B cell (primary cell): ENCODE results near the gene MYL12B. TPM values are rescaled to one million over a fixed set of nuclear protein-coding genes. Genes with fewer than 3 reads are reported as not detected.

Source experiments
- ATAC-seq: fragments of 200-7000 bp; cut with Tn5 transposase; one replicate; pipeline ENCODE4 v1.10.0; 2021; ENCODE audit warnings: low read depth, mild to moderate bottlenecking, moderate number of reproducible peaks, moderate library complexity
- CTCF ChIA-PET: fragments of 350-600 bp; sonication (Branson Sonifier 250); formaldehyde crosslinking; loops from one replicate; lab custom pipeline; 2021; ENCODE audit warnings: antibody characterized with exemption, inconsistent platforms; lab: Charles Lee
- POLR2A ChIA-PET: fragments of 350-600 bp; sonication (Branson Sonifier 250); formaldehyde crosslinking; loops from one replicate; lab custom pipeline; 2021; ENCODE audit warnings: antibody characterized with exemption; lab: Charles Lee
- DNase-seq: peaks from one replicate; pipeline ENCODE4 v3.0.0; 2013
- H2AFZ ChIP-seq: 2 replicates; pipeline ENCODE4 v1.6.1; 2012; ENCODE audit warnings: mild to moderate bottlenecking, low read depth, low read length; ENCODE audit not compliant: insufficient read depth, poor library complexity, severe bottlenecking
- H3K27ac ChIP-seq, 2 donors: 1 replicate in 1 of 2; 2 replicates in 1 of 2; pipeline ENCODE4 v1.5.1; 2012 to 2013; ENCODE audit warnings: low read length in 2 of 2, mild to moderate bottlenecking in 2 of 2, moderate library complexity in 1 of 2
- H3K27me3 ChIP-seq, 4 experiments: fragments of 200-600 bp in 1 of 4; sonication (generic) in 1 of 4; replicated peaks in 1 of 4; 1 replicate in 2 of 4; 2 replicates in 2 of 4; pipeline versions ENCODE4 v1.6.1 to v1.7.0; 2013 to 2016; ENCODE audit warnings: low read length in 3 of 4, mild to moderate bottlenecking in 2 of 4, mixed read lengths in 1 of 4, moderate library complexity in 1 of 4; ENCODE audit not compliant: insufficient read depth in 4 of 4, control insufficient read depth in 3 of 4; ENCODE audit errors: control extremely low read depth in 1 of 4
- H3K36me3 ChIP-seq, 2 experiments: replicated peaks in 1 of 2; 1 replicate in 1 of 2; 2 replicates in 1 of 2; pipeline versions ENCODE4 v1.6.1 to v1.7.1; 2013; ENCODE audit warnings: low read length in 1 of 2; ENCODE audit not compliant: insufficient read depth in 2 of 2, control insufficient read depth in 1 of 2; ENCODE audit errors: control extremely low read depth in 1 of 2, extremely low read depth in 1 of 2
- H3K4me1 ChIP-seq, 2 donors: fragments of 200-600 bp in 1 of 2; sonication (generic) in 1 of 2; 1 replicate in 1 of 2; 2 replicates in 1 of 2; pipeline versions ENCODE4 v1.5.1 to v1.6.1; 2013 to 2017; ENCODE audit warnings: low read length in 2 of 2; ENCODE audit not compliant: control insufficient read depth in 2 of 2, insufficient read depth in 2 of 2
- H3K4me2 ChIP-seq: replicated peaks from 2 replicates; pipeline ENCODE3; 2012; ENCODE audit warnings: mild to moderate bottlenecking, low read depth, low read length; ENCODE audit not compliant: poor library complexity, severe bottlenecking
- H3K4me3 ChIP-seq, 5 experiments: fragments of 200-600 bp in 1 of 5; sonication (generic) in 1 of 5; 1 replicate in 3 of 5; 2 replicates in 2 of 5; pipeline versions ENCODE4 v1.5.1 to v1.7.0; 2011 to 2016; ENCODE audit warnings: low read length in 4 of 5, mild to moderate bottlenecking in 4 of 5, low read depth in 2 of 5, control low read depth in 1 of 5, moderate library complexity in 1 of 5; ENCODE audit not compliant: insufficient read depth in 1 of 5; ENCODE audit errors: control extremely low read depth in 1 of 5, extremely low read depth in 1 of 5
- H3K79me2 ChIP-seq: fragments of 200-600 bp; sonication (generic); one replicate; pipeline ENCODE4 v1.6.0; 2016; ENCODE audit warnings: low read length; ENCODE audit not compliant: control insufficient read depth, insufficient read depth
- H3K9ac ChIP-seq: fragments of 200-600 bp; sonication (generic); 2 replicates; pipeline ENCODE4 v1.6.1; 2017; ENCODE audit warnings: mild to moderate bottlenecking, low read length, moderate library complexity
- H3K9me3 ChIP-seq, 3 donors: one replicate each; pipeline versions ENCODE4 v1.6.1 to v1.7.1; 2013; ENCODE audit warnings: low read length in 2 of 3; ENCODE audit not compliant: control insufficient read depth in 2 of 3, insufficient read depth in 1 of 3; ENCODE audit errors: control extremely low read depth in 1 of 3
- H4K20me1 ChIP-seq: 2 replicates; pipeline ENCODE4 v1.6.0; 2012; ENCODE audit warnings: mild to moderate bottlenecking, low read length; ENCODE audit not compliant: insufficient read depth, control insufficient read depth, poor library complexity, severe bottlenecking
- H3K27ac Mint-ChIP-seq: one replicate; pipeline ENCODE4 v1.8.0; 2021; ENCODE audit warnings: mixed read lengths
- H3K27me3 Mint-ChIP-seq: one replicate; pipeline ENCODE4 v1.8.0; 2021; ENCODE audit warnings: mixed read lengths
- H3K4me1 Mint-ChIP-seq: one replicate; pipeline ENCODE4 v1.8.0; 2021; ENCODE audit warnings: mixed read lengths
- H3K4me3 Mint-ChIP-seq: one replicate; pipeline ENCODE4 v1.8.0; 2021; ENCODE audit warnings: mixed read lengths
- H3K9me3 Mint-ChIP-seq: one replicate; pipeline ENCODE4 v1.8.0; 2022; ENCODE audit warnings: mixed read lengths; ENCODE audit not compliant: insufficient read depth
- EZH2 ChIP-seq: IDR thresholded peaks from 2 replicates; pipeline ENCODE4 v1.6.1; 2012; ENCODE audit warnings: borderline replicate concordance, low read depth, mild to moderate bottlenecking, moderate library complexity, low read length; ENCODE audit not compliant: insufficient read depth, poor library complexity, severe bottlenecking
- WGBS: methylation state at CpG from one replicate; pipeline ENCODE4 v1.1.5; 2013; ENCODE audit warnings: missing lambda C conversion rate; ENCODE audit not compliant: insufficient coverage; 5-methylcytosine and 5-hydroxymethylcytosine counted together
- intact Hi-C: fragments of 100-400 bp; cut with micrococcal nuclease; formaldehyde crosslinking; loops from one replicate; pipeline ENCODE4 v1.10.0; 2022
- polyA plus RNA-seq: library from polyadenylated mRNA; depleted of rRNA; stranded (reverse); fragments of >200 nt; gene quantifications from 2 replicates; pipeline ENCODE4 v1.2.3, GENCODE V29; 2012
- total RNA-seq, 2 donors: library from RNA; stranded (reverse); fragments of 120-200 nt in 1 of 2; gene quantifications; 1 replicate in 1 of 2; 2 replicates in 1 of 2; pipeline versions ENCODE4 v1.2.3 to v1.2.4, GENCODE V29; 2013 to 2022
- TF ChIP-seq, protein P1 (sequence below): fragments of 200-600 bp; IDR thresholded peaks from one replicate; pipeline ENCODE4 v1.8.0; 2022; ENCODE audit warnings: antibody characterized with exemption, mild to moderate bottlenecking

MYL12B gene
- total and polyA plus RNA-seq, 2 donors (not counting 1 experiment from before 2014, with no cell fraction given), result 127 to 139 TPM

DNA sequence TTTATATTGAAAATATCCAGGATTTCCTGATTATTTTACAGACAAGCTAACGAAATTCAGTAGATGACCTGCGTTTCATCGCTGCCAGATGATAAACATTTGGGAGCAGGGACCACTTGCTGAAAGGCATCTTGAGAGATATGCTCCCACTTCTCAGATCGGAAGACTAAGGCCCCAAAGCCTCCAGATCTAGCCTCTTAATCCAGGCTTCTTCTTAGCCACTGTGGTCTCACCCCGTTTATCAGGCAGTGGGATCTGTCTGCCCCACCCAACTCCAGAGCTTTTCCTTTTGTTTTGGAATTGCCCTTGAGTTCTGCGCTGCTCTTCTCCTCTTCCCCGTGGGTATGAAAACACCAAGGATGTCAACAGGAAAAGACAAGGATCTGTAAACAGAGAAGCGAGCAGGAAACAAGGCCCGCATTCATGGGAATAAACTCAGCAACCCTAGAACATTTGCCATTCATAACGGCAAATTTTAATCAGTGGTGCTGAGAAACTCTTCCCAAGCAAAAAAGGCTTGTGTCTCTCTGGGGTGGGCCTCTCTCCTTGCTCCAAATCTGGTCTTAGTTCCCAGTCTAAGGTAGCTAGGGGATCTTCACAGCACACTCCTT lies 21.4 kb downstream of the MYL12B start:
- CTCF ChIA-PET, result interaction anchor here (0.8 to 15.0 kb wide), 8 partner anchors 12 to 380 kb away, joined by 3 to 430 read pairs (median 6); no protein-coding TSS in a partner anchor
- TF ChIP-seq, protein P1, sequence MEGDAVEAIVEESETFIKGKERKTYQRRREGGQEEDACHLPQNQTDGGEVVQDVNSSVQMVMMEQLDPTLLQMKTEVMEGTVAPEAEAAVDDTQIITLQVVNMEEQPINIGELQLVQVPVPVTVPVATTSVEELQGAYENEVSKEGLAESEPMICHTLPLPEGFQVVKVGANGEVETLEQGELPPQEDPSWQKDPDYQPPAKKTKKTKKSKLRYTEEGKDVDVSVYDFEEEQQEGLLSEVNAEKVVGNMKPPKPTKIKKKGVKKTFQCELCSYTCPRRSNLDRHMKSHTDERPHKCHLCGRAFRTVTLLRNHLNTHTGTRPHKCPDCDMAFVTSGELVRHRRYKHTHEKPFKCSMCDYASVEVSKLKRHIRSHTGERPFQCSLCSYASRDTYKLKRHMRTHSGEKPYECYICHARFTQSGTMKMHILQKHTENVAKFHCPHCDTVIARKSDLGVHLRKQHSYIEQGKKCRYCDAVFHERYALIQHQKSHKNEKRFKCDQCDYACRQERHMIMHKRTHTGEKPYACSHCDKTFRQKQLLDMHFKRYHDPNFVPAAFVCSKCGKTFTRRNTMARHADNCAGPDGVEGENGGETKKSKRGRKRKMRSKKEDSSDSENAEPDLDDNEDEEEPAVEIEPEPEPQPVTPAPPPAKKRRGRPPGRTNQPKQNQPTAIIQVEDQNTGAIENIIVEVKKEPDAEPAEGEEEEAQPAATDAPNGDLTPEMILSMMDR, result no peak
- TF ChIP-seq EZH2, result no peak
- whole genome bisulfite sequencing, result 95% methylated on average over 7 of the region's 10 CpGs
- intact Hi-C loops, result loop anchor here (5.0 kb wide), 1 partner anchor 39 kb away; no protein-coding TSS in a partner anchor
- Mint-ChIP-seq H3K27ac (no peak overlapping the region), H3K4me1 (peaks cover 20% of the 10 kb centered on the region), H3K9me3 (no peaks in the 10 kb centered on the region), H3K4me3 (no peak overlapping the region), H3K27me3 (no peaks in the 10 kb centered on the region)
- Histone ChIP-seq H3K9me3 (peaks cover 2 to 9% (median 8%) of the 10 kb centered on the region in 3 donors), H3K36me3 (no peaks in the 10 kb centered on the region), H3K4me2 (no peak overlapping the region), H3K4me1 (peaks cover 20% of the 10 kb centered on the region in 2 donors), H3K79me2 (no peaks in the 10 kb centered on the region), H3K9ac (no peak overlapping the region), H3K27ac (no peak overlapping the region), H3K27me3 (no peaks in the 10 kb centered on the region), H3K4me3 (no peak overlapping the region), H2AFZ (no peak overlapping the region), H4K20me1 (no peaks in the 10 kb centered on the region)
- DNase-seq (no peak), ATAC-seq (no peak)
- POLR2A ChIA-PET, result interaction anchor here (0.5 kb wide), 1 partner anchor 311 kb away, joined by 7 read pairs; no protein-coding TSS in a partner anchor

DNA sequence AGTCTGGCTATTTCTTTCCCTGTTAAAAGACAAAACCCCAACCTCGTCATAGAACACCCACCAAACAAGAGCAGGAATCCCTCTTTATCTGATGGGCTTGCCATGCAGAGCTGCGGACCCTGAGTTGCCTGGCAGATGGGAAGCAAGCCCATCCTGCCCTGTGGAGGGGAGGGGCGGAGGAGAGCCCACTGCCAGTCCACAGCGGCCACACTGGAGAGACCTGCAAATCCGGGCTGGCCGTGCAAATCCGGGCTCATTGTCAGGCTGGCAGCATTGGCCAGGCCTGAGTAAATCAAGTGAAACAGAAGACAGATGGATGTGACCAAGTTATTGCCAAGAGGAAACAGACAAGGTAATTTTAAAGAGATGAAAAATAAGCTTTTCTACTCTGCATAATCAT lies 22.0 kb downstream of the MYL12B start:
- Mint-ChIP-seq H3K4me3 (no peak overlapping the region), H3K9me3 (no peaks in the 10 kb centered on the region), H3K4me1 (peaks cover 15% of the 10 kb centered on the region), H3K27ac (no peak overlapping the region), H3K27me3 (no peaks in the 10 kb centered on the region)
- peaks cover 2 to 13% (median 8%) of the 10 kb centered on the region in 3 donors for H3K9me3 ChIP-seq
- 100% methylated on average over 6 of the region's 7 CpGs for WGBS
- TF ChIP-seq, protein P1, result no peak
- no peak for TF ChIP-seq EZH2
- no peak overlapping the region for H2AFZ ChIP-seq
- H3K36me3 ChIP-seq, result no peaks in the 10 kb centered on the region
- ATAC-seq (no peak), DNase-seq (no peak)
- intact Hi-C loops, result loop anchor here (5.0 kb wide), 1 partner anchor 38 kb away; no protein-coding TSS in a partner anchor
- H3K79me2 ChIP-seq, result no peaks in the 10 kb centered on the region
- no peaks in the 10 kb centered on the region for H3K27me3 ChIP-seq
- H3K9ac ChIP-seq, result no peak overlapping the region
- no peaks in the 10 kb centered on the region for H4K20me1 ChIP-seq
- no peak overlapping the region for H3K27ac ChIP-seq
- no peak overlapping the region for H3K4me3 ChIP-seq
- POLR2A ChIA-PET, result no interaction called here
- H3K4me1 ChIP-seq, result peaks cover 15% of the 10 kb centered on the region in 2 donors
- CTCF ChIA-PET, result interaction anchor here (0.8 to 15.0 kb wide), 6 partner anchors 14 to 391 kb away, joined by 3 to 430 read pairs (median 6); no protein-coding TSS in a partner anchor
- no peak overlapping the region for H3K4me2 ChIP-seq
